ENCODE measurements around the gene HMG20B.

- TF ChIP-seq POLR2A (IDR thresholded peaks at IDR 0.05) = no peak
- no peak for TF ChIP-seq CTCF (IDR thresholded peaks at IDR 0.05)
- TF ChIP-seq POLR2AphosphoS5 (IDR thresholded peaks at IDR 0.05; ENCODE audit: insufficient read depth in 1 of 2, low read depth in 1 of 2) = no peak
These were observed 15.7 kb upstream of the HMG20B start for GRCh38 chr19:3556978-3557460.

Data from vagina (tissue), 2 donors.